Measurements from ENCODE around the gene MYO5A.

The MYO5A gene

GRCh38 chr15:52276256-52276770 is 252.4 kb downstream of the MYO5A start:
- no peaks in the 10 kb centered on the region for H3K27me3 ChIP-seq (ENCODE audit: low read length)
- H3K9ac ChIP-seq (ENCODE audit: low read length): no peak overlapping the region
- no peak overlapping the region for H3K27ac ChIP-seq (ENCODE audit: low read depth, low read length)
- no peak overlapping the region for H2AFZ ChIP-seq (ENCODE audit: low read depth, low read length, severe bottlenecking)
- H3K4me3 ChIP-seq (ENCODE audit: insufficient read depth, low read length, poor library complexity, severe bottlenecking): no peak overlapping the region
- no peaks in the 10 kb centered on the region for H3K79me2 ChIP-seq (ENCODE audit: insufficient read depth, low read length)
- H4K20me1 ChIP-seq (ENCODE audit: low read depth, low read length): no peaks in the 10 kb centered on the region
- H3K9me2 ChIP-seq (replicated peaks; ENCODE audit: insufficient read depth, low read length): no peaks in the 10 kb centered on the region
- no peaks in the 10 kb centered on the region for H3F3A ChIP-seq (ENCODE audit: insufficient read depth)
- TF ChIP-seq EZH2phosphoT487 (conservative IDR thresholded peaks at IDR 0.05; ENCODE audit: low read length): no peak
- no peaks in the 10 kb centered on the region for H3K36me3 ChIP-seq (ENCODE audit: low read length)
- H3K9me3 ChIP-seq (ENCODE audit: insufficient read depth, low read length): no peaks in the 10 kb centered on the region
- H3K4me2 ChIP-seq (ENCODE audit: low read depth, low read length, poor library complexity, severe bottlenecking): no peak overlapping the region

GRCh38 chr15:52263563-52264282 is 265.0 kb downstream of the MYO5A start:
- H4K20me1 ChIP-seq (ENCODE audit: low read depth, low read length): no peaks in the 10 kb centered on the region
- TF ChIP-seq EZH2phosphoT487 (conservative IDR thresholded peaks at IDR 0.05; ENCODE audit: low read length): no peak
- no peak for TF ChIP-seq CTCF (IDR thresholded peaks at IDR 0.05; ENCODE audit: insufficient read depth, low read length, poor library complexity, severe bottlenecking)
- H3K9ac ChIP-seq (ENCODE audit: low read length): no peak overlapping the region
- H2AFZ ChIP-seq (ENCODE audit: low read depth, low read length, severe bottlenecking): no peak overlapping the region
- H3K4me2 ChIP-seq (ENCODE audit: low read depth, low read length, poor library complexity, severe bottlenecking): no peak overlapping the region
- H3K4me3 ChIP-seq (ENCODE audit: insufficient read depth, low read length, poor library complexity, severe bottlenecking): no peak overlapping the region
- no peaks in the 10 kb centered on the region for H3K9me3 ChIP-seq (ENCODE audit: insufficient read depth, low read length)
- no peaks in the 10 kb centered on the region for H3K9me2 ChIP-seq (replicated peaks; ENCODE audit: insufficient read depth, low read length)
- H3K79me2 ChIP-seq (ENCODE audit: insufficient read depth, low read length): no peaks in the 10 kb centered on the region
- H3K36me3 ChIP-seq (ENCODE audit: low read length): no peaks in the 10 kb centered on the region
- no peaks in the 10 kb centered on the region for H3K27me3 ChIP-seq (ENCODE audit: low read length)
- H3K27ac ChIP-seq (ENCODE audit: low read depth, low read length): no peak overlapping the region
- H3F3A ChIP-seq (ENCODE audit: insufficient read depth): no peaks in the 10 kb centered on the region

- Histone ChIP-seq H3F3A (ENCODE audit: insufficient read depth) (no peaks in the 10 kb centered on the region), H2AFZ (ENCODE audit: low read depth, low read length, severe bottlenecking) (no peak overlapping the region), H4K20me1 (ENCODE audit: low read depth, low read length) (no peaks in the 10 kb centered on the region), H3K79me2 (ENCODE audit: insufficient read depth, low read length) (no peaks in the 10 kb centered on the region), H3K27ac (ENCODE audit: low read depth, low read length) (no peak overlapping the region), H3K36me3 (ENCODE audit: low read length) (no peaks in the 10 kb centered on the region), H3K4me2 (ENCODE audit: low read depth, low read length, poor library complexity, severe bottlenecking) (no peak overlapping the region), H3K9me3 (ENCODE audit: insufficient read depth, low read length) (no peaks in the 10 kb centered on the region), H3K4me3 (ENCODE audit: insufficient read depth, low read length, poor library complexity, severe bottlenecking) (no peak overlapping the region), H3K9me2 (replicated peaks; ENCODE audit: insufficient read depth, low read length) (no peaks in the 10 kb centered on the region), H3K27me3 (ENCODE audit: low read length) (no peaks in the 10 kb centered on the region), H3K9ac (ENCODE audit: low read length) (no peak overlapping the region)
- TF ChIP-seq CTCF (IDR thresholded peaks at IDR 0.05; ENCODE audit: insufficient read depth, low read length, poor library complexity, severe bottlenecking): no peak
- no peak for TF ChIP-seq EZH2phosphoT487 (conservative IDR thresholded peaks at IDR 0.05; ENCODE audit: low read length)
Measured at GRCh38 chr15:52262364-52262763, 266.3 kb downstream of the MYO5A start.

- Histone ChIP-seq H3K9ac (ENCODE audit: low read length) (no peak overlapping the region), H4K20me1 (ENCODE audit: low read depth, low read length) (no peaks in the 10 kb centered on the region), H3K27ac (ENCODE audit: low read depth, low read length) (no peak overlapping the region), H2AFZ (ENCODE audit: low read depth, low read length, severe bottlenecking) (no peak overlapping the region), H3K36me3 (ENCODE audit: low read length) (no peaks in the 10 kb centered on the region), H3K9me2 (replicated peaks; ENCODE audit: insufficient read depth, low read length) (no peaks in the 10 kb centered on the region), H3K27me3 (ENCODE audit: low read length) (no peaks in the 10 kb centered on the region), H3F3A (ENCODE audit: insufficient read depth) (no peaks in the 10 kb centered on the region), H3K79me2 (ENCODE audit: insufficient read depth, low read length) (no peaks in the 10 kb centered on the region), H3K4me3 (ENCODE audit: insufficient read depth, low read length, poor library complexity, severe bottlenecking) (no peak overlapping the region), H3K9me3 (ENCODE audit: insufficient read depth, low read length) (no peaks in the 10 kb centered on the region), H3K4me2 (ENCODE audit: low read depth, low read length, poor library complexity, severe bottlenecking) (no peak overlapping the region)
- TF ChIP-seq EZH2phosphoT487 (conservative IDR thresholded peaks at IDR 0.05; ENCODE audit: low read length): no peak
- no peak for TF ChIP-seq CTCF (IDR thresholded peaks at IDR 0.05; ENCODE audit: insufficient read depth, low read length, poor library complexity, severe bottlenecking)
Measured at GRCh38 chr15:52261498-52262242, 267.0 kb downstream of the MYO5A start.

Data from SU-DHL-6 (cell line).